ENCODE measurements around the gene FYB1.
A peak's percentile ranks its signal among the peaks of the same experiment; 100 is the strongest.

FYB1 gene

DNA sequence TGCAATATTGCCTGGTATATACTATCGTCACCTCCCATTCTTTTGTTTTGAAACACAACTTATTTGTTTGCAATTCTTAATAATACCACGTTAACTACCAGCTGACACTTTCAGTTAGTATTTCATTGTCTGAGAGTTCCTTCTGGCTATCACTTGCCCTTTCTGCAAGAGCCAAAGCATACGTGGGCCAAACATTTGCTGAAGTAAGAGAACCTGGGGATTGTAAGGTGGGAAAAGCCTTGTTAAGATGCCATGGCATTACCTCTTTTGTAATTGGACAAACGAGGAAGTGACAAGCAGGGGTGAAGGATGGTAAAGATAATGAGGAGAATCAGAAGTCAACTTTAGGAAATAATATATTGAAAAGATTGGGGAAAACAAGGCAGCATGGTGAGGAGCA lies 47.7 kb downstream of the FYB1 start:
- Histone ChIP-seq H3K9me2 (replicated peaks; ENCODE audit: low read depth, low read length) (no peaks in the 10 kb centered on the region), H3K27me3 (ENCODE audit: insufficient read depth, low read length, poor library complexity, severe bottlenecking) (no peaks in the 10 kb centered on the region), H3K9me3 (ENCODE audit: insufficient read depth, low read depth, low read length) (peaks cover 15% of the 10 kb centered on the region; the same call in 1 of the 2 replicates), H3K9ac (ENCODE audit: low read depth, low read length, poor library complexity, severe bottlenecking) (no peak overlapping the region), H4K20me1 (ENCODE audit: insufficient read depth, low read length, poor library complexity, severe bottlenecking) (no peaks in the 10 kb centered on the region), H3F3A (ENCODE audit: low read depth) (peaks cover 16% of the 10 kb centered on the region), H3K79me2 (ENCODE audit: insufficient read depth, low read length) (peaks cover 92% of the 10 kb centered on the region), H3K4me3 (ENCODE audit: low read length, poor library complexity, severe bottlenecking) (no peak overlapping the region), H2AFZ (ENCODE audit: low read length) (no peak overlapping the region), H3K4me1 (ENCODE audit: insufficient read depth, low read length, poor library complexity, severe bottlenecking) (peaks cover 57% of the 10 kb centered on the region), H3K4me2 (ENCODE audit: low read depth, low read length, poor library complexity, severe bottlenecking) (no peak overlapping the region), H3K36me3 (ENCODE audit: insufficient read depth, low read length) (peaks cover 19% of the 10 kb centered on the region)
- TF ChIP-seq EZH2phosphoT487 (IDR thresholded peaks at IDR 0.05; ENCODE audit: borderline replicate concordance) (no peak), CTCF (conservative IDR thresholded peaks at IDR 0.05; ENCODE audit: low read length) (no peak)

DNA sequence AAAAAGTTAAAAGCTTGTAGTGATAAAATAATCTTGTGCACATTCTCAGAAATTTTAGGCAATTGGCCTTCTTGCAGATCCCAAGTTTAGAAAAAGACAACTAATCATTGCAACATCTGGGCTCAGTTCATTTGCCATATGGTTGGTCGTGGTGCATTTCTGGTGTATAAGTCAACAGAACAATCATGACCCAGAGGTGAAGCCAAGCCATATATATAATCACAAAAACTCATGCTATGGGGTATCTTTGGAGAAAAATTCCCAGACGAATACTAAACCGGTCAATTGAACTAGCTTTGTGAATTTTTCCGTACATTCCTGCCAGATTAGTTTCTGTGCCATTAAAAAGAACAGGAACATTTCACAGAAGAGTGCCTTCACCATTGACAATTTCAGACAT lies 50.3 kb downstream of the FYB1 start:
- peaks cover 100% of the 10 kb centered on the region for H3K79me2 ChIP-seq (ENCODE audit: insufficient read depth, low read length)

GRCh38 chr5:39167972-39168342 lies 51.4 kb downstream of the FYB1 start:
- Histone ChIP-seq H3K27me3 (ENCODE audit: insufficient read depth, low read length, poor library complexity, severe bottlenecking) (no peaks in the 10 kb centered on the region), H3K79me2 (ENCODE audit: insufficient read depth, low read length) (peaks cover 100% of the 10 kb centered on the region), H3K9me3 (ENCODE audit: insufficient read depth, low read depth, low read length) (peaks cover 7% of the 10 kb centered on the region; the same call in 1 of the 2 replicates), H4K20me1 (ENCODE audit: insufficient read depth, low read length, poor library complexity, severe bottlenecking) (no peaks in the 10 kb centered on the region), H3K4me2 (ENCODE audit: low read depth, low read length, poor library complexity, severe bottlenecking) (peak overlapping the region; percentile 24), H3F3A (ENCODE audit: low read depth) (peaks cover 3% of the 10 kb centered on the region; the same call in 1 of the 2 replicates), H3K9me2 (replicated peaks; ENCODE audit: low read depth, low read length) (no peaks in the 10 kb centered on the region), H3K9ac (ENCODE audit: low read depth, low read length, poor library complexity, severe bottlenecking) (peak overlapping the region; percentile 50), H3K36me3 (ENCODE audit: insufficient read depth, low read length) (peaks cover 8% of the 10 kb centered on the region), H3K4me1 (ENCODE audit: insufficient read depth, low read length, poor library complexity, severe bottlenecking) (peaks cover 59% of the 10 kb centered on the region), H3K4me3 (ENCODE audit: low read length, poor library complexity, severe bottlenecking) (no peak overlapping the region), H2AFZ (ENCODE audit: low read length) (no peak overlapping the region)
- TF ChIP-seq CTCF (conservative IDR thresholded peaks at IDR 0.05; ENCODE audit: low read length), result no peak
- TF ChIP-seq EZH2phosphoT487 (IDR thresholded peaks at IDR 0.05; ENCODE audit: borderline replicate concordance), result no peak

More for the DNA sequence above, 50.3 kb downstream of the FYB1 start:
- Histone ChIP-seq H3K4me3 (ENCODE audit: low read length, poor library complexity, severe bottlenecking) (no peak overlapping the region), H3K9me3 (ENCODE audit: insufficient read depth, low read depth, low read length) (peaks cover 15% of the 10 kb centered on the region; the same call in 1 of the 2 replicates), H3K36me3 (ENCODE audit: insufficient read depth, low read length) (peaks cover 19% of the 10 kb centered on the region), H3F3A (ENCODE audit: low read depth) (peaks cover 3% of the 10 kb centered on the region; the same call in 1 of the 2 replicates), H3K9ac (ENCODE audit: low read depth, low read length, poor library complexity, severe bottlenecking) (no peak overlapping the region), H3K9me2 (replicated peaks; ENCODE audit: low read depth, low read length) (no peaks in the 10 kb centered on the region), H3K4me2 (ENCODE audit: low read depth, low read length, poor library complexity, severe bottlenecking) (no peak overlapping the region), H3K4me1 (ENCODE audit: insufficient read depth, low read length, poor library complexity, severe bottlenecking) (peaks cover 50% of the 10 kb centered on the region), H3K27me3 (ENCODE audit: insufficient read depth, low read length, poor library complexity, severe bottlenecking) (no peaks in the 10 kb centered on the region), H4K20me1 (ENCODE audit: insufficient read depth, low read length, poor library complexity, severe bottlenecking) (no peaks in the 10 kb centered on the region), H2AFZ (ENCODE audit: low read length) (no peak overlapping the region)
- TF ChIP-seq EZH2phosphoT487 (IDR thresholded peaks at IDR 0.05; ENCODE audit: borderline replicate concordance) (no peak), CTCF (conservative IDR thresholded peaks at IDR 0.05; ENCODE audit: low read length) (no peak)

Measured in Loucy (cell line).